CD4-positive, alpha-beta T cell treated with Interleukin-4 for 1 hour (primary cell): ENCODE measurements around the gene MAST1.
A peak's percentile ranks its signal among the peaks of the same experiment; 100 is the strongest.
"Not testable (repeated sequence)": the region's sequence is repeated elsewhere in the genome, so short reads cannot be mapped to it uniquely, and the experiment has no call there.

Source experiments
- DNase-seq, 2 donors: peaks; one replicate each; pipeline ENCODE4 v3.0.0-alpha.2; 2020 to 2022

The MAST1 gene

GRCh38 chr19:12838182-12838885, at the start of gene MAST1:
MAST1 (plus strand) TSS chr19:12838515; CDS start chr19:12838573, 58 bp downstream.
- DNase-seq = peak; percentile 29 to 47

GRCh38 chr19:12788682-12789097, 49.6 kb upstream of the MAST1 start:
- peak; percentile 81 to 85 for DNase-seq

- no peak for DNase-seq
Observed at GRCh38 chr19:12789098-12789903, 49.0 kb upstream of the MAST1 start.

- peak; percentile 97 to 98 for DNase-seq
Observed at GRCh38 chr19:12789904-12790619, 48.3 kb upstream of the MAST1 start.

- no peak for DNase-seq
Observed at GRCh38 chr19:12790628-12791344, 47.5 kb upstream of the MAST1 start.

- peak; percentile 99 for DNase-seq
Observed at GRCh38 chr19:12791345-12792050, 46.8 kb upstream of the MAST1 start, which contains the start of gene JUNB. JUNB (plus strand) TSS chr19:12791486; CDS start chr19:12791772, 286 bp downstream.

GRCh38 chr19:12792051-12792852, 46.1 kb upstream of the MAST1 start:
- DNase-seq = peak; percentile 67 to 69

GRCh38 chr19:12792853-12793289, 45.4 kb upstream of the MAST1 start:
- no peak for DNase-seq

- DNase-seq = peak; percentile 96 to 97
Observed at GRCh38 chr19:12793290-12794195, 44.8 kb upstream of the MAST1 start.

- peak in 1 of 2 donors; percentile 47 for DNase-seq
Observed at GRCh38 chr19:12794196-12794941, 43.9 kb upstream of the MAST1 start.

- DNase-seq = no peak
Observed at GRCh38 chr19:12794971-12795381, 43.3 kb upstream of the MAST1 start.

- peak; percentile 82 to 84 for DNase-seq
Observed at GRCh38 chr19:12796146-12797071, 41.9 kb upstream of the MAST1 start.

- no peak for DNase-seq
Observed at GRCh38 chr19:12797141-12797587, 41.2 kb upstream of the MAST1 start.

- DNase-seq = not testable (repeated sequence)
Observed at GRCh38 chr19:12797607-12798006, 40.7 kb upstream of the MAST1 start.

- DNase-seq = no peak
Observed at GRCh38 chr19:12799742-12800465, 38.4 kb upstream of the MAST1 start.

GRCh38 chr19:12800466-12800770, 37.9 kb upstream of the MAST1 start:
- DNase-seq = no peak

- no peak for DNase-seq
Observed at GRCh38 chr19:12800923-12801465, 37.3 kb upstream of the MAST1 start.
